ENCODE data around the gene MVB12B.
A peak's percentile ranks its signal among the peaks of the same experiment; 100 is the strongest.
"Not testable (repeated sequence)": the region's sequence is repeated elsewhere in the genome, so short reads cannot be mapped to it uniquely, and the experiment has no call there.

The MVB12B gene

DNA sequence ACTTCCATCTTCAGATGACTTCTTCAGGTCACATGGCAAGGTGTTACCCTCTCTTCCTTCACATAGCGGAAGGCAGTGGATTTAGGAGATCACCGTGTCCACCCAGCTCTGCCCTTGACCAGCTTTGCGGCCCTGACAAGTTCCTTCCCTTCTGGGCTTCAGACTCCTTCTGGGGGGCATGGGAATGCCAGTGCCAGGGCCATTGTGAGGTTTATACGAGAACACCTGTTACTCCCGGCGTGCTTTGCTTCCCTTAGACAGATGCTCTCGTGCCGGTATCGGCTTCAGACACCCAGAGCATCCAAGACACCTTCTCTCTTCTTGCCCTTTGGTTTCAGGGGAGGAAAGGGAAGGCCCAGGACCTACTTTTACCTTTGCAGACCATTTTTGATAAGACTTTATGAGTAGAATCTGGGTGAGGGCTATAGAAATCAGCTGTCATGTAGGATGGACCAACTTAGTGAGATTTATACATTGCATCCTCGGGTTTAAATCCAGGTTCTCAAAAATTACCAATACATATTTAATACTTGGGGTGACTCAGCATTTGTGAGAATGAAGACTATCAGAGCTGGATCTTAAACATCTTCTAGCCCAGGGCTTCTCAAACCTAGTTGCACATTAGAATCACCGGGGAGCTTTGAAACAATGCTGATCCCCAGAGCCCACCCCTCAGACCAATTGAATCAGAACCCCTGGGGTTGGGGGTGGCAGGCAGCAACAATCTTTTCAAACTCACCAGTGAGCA is 138.2 kb downstream of the MVB12B start:
- DNase-seq (ENCODE audit: insufficient read length, low spot score) = no peak
- FAIRE-seq = no peak

DNA sequence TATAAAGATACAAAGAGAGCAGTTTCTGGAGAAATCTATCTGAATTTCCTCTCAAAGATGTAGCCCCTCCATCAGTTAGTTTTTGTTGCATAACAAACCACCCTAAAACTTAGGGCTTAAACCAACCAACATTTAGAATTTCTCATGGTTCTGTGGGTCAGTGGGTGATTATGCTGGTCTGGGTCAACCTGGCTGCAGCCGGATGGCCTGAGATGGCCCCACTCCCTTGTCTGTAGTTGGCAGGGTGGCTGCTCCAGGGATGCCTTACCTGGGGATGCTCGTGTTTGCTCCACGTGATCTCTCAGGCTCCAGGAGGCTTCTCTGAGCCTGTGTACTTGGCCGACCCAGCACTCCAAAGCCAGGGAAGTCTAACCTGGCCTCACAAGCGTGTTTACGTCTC is 139.3 kb downstream of the MVB12B start:
- DNase-seq (ENCODE audit: insufficient read length, low spot score) = no peak
- FAIRE-seq = no peak

DNA sequence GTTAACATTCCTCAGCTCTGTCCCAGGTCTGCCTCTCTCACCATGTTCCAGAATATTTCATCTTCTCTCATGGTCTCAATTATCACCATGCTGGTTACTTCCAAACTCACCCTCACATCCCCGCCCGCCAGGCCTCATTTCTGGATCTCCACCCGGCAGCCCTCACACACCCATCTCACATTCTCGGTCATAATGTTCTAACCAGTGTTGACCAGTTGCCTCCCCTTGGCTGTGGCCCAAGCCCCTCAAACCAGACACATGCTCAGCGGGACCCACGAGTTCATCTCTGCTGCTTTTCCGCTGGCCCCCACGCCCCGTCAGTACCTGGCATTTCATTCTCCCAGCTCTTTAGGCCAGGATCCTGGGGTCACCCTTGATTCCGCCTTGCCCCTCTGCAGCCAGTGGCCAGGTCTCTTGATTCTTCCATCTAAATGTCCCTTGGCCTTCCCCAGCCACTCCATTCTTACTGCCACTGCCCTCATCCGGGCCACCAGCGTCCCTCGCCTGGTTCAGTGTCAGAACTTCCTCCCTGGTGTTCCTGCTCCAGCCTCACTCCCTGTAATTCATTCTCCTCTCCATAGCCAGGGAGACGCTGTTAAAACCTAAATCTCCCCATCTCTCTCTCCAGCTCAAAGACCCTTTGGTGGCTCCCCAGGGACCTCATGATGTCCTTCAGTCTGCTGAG is 141.7 kb downstream of the MVB12B start:
- DNase-seq (ENCODE audit: insufficient read length, low spot score) (no peak), FAIRE-seq (no peak)

DNA sequence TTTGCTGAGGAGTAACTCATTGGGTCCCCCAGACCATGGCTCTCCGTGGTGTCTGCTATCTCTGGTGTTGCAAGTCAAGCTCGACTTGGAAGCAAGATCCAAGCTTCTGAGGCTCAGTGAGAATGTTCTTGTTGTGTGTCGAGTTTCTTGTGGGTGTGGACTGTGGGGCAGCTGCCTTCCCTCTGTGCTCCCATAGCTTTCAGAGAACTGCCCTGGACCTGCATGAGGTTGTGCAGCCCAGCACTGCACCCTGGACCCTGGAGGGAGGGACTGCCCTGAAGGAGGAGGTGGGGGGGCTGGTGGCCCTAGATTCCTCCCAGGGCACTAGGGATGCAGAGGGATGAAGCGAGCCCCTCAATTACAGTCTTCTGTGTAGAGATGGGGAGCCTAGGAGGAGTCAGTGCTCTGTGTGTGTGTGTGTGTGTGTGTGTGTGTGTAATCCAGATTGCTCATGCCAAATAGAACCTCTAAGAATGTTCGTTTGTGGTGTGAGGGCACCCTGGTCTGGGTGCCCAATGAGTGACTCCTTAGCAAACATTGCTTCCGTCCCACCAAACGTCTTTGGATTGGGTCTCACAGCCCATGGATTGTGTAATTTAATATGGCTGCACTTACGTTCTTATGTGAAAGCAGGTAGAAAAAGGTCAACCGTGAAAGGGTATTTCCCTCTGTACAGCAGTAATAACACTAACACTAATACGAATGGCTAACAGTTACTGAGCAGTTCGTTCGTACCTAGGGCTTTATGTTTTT is 143.8 kb downstream of the MVB12B start:
- no peak for DNase-seq (ENCODE audit: insufficient read length, low spot score)
- no peak for FAIRE-seq

DNA sequence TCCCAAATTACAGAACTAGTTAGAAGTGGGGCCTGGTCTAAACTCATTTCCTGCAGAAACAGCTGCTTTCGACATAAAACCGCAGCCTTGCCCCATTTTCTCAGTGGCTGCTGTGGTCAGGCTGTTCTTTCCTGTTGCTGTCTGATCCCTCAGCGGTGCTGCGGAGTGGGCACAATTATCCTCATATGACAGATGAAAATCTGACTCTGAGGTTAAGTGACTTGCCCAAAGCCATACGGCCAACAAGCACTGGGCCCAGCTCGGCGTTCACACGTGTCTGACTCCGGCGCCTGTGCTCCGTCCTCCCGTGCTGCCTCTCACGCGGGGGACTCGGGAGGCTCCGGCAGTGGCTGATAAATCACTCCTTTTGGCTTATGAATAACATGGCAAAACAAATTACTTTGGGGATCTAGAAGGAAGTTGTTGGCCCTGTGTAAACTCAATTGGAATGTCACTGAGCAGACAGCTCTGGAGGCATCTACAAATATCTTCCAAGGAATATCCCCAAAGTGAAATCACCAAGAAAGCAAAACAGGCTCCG is 144.5 kb downstream of the MVB12B start:
- DNase-seq (ENCODE audit: insufficient read length, low spot score) = peak; percentile 45
- peak; percentile 87 for FAIRE-seq

DNA sequence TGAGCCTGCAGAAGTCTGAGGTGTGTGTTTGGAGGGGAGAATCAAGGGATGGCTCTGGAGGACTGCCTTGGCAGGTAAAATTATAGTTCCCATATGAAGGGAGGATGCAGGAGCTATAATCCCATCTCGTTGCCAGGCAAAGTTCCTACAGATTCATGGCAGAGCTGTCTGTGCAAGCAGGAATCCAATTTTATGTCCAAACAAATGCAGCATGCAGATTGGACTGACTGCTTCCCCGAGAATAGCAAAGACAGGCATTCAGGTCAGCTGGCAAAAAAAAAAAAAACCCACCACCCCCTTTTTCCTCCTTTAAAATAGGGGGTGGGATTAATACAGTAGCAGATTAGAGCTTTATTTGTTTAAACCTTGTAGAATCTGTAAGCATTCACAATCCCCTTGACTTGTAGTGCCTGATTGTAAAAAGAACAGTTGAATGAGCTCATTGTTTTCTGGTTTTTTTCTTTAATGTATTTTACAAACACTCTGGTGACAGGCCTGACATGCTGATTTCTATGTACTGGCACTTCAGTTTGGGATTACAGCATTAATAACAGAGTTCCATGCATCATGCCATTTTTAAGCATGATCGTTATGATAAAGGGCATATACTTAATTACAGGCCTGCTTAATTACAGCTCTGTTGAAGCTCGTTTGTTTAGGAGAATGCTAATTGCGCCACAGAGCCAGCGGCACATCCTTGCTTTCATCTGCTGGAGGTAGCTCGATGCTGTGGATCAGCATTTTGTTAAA is 145.7 kb downstream of the MVB12B start:
- no peak for FAIRE-seq
- DNase-seq (ENCODE audit: insufficient read length, low spot score) = no peak

DNA sequence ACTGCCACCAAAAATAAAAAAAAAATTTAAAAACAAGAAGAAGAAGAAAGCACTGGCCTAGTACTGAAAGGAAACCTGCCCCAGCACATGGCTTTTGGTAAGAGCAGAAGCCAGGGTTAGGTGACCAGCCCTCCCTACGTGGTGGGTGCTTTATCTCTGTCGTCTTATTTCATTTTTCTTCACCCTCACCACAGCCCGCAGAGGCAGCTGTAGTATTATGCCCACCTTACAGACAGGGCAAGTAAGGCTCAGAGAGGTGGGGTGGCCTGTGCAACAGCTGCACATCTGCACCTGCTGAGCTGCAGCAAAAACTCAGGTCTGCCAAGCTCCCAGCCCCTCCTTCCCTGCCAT is 146.3 kb downstream of the MVB12B start:
- FAIRE-seq (no peak), DNase-seq (ENCODE audit: insufficient read length, low spot score) (no peak)

DNA sequence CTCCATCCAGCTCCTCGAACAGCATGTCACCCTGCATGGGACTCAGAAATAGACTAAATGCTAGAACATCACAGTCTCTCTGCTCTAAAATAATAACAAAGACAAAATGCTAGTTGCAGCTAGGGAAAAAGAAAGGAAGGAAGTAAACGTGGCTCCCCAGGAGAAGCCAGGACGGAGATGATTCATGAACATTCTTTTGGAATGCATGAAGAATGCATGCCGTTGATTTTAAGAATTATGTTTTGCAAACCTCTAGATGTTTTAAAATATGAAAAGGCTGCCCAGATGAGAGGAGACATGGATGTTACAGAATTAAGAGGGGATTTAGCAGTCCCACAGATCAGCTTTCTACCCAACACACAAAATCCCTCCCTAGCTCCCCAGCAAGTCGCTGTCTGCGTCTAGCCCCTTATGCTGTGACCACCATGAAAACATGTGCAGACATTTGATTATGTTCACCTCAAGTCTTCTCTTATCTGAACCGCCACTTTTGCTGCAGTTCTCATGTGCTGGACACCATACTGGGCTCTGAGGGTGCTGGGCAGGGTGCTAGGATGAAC is 147.7 kb downstream of the MVB12B start:
- DNase-seq (ENCODE audit: insufficient read length, low spot score) (no peak), FAIRE-seq (no peak)

DNA sequence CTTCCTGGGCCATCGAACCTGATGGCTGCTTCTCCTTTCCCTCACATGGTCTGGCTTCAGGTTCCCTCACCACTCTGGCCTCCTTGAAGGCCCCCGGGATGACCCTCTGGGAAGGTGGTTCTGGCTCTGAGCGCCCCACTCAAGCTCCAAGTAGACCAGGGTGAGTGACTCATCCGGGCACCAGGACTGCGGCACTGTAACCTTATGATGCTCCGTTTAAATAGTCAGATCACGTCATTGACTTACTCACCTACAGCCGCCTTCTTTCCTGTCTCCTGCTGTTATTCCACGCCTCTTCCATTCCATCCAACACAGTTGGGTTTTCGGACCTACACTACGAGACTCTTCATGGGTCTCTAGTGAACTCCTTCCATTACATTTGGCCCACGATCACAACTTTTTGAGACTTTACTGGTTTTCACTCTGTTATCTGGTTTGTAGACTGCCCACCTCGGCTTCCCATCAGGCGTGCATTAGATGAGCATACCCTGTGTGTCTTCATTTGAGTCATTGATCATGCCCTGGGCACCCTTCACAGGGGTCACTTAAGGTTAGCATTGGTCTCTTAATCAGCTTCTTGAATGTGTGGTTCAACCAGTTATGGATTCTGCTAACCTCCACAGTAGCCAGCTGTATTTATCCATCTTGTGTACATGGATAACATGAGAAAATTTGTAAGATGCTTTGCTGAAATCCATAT is 148.3 kb downstream of the MVB12B start:
- FAIRE-seq = no peak
- DNase-seq (ENCODE audit: insufficient read length, low spot score) = no peak

DNA sequence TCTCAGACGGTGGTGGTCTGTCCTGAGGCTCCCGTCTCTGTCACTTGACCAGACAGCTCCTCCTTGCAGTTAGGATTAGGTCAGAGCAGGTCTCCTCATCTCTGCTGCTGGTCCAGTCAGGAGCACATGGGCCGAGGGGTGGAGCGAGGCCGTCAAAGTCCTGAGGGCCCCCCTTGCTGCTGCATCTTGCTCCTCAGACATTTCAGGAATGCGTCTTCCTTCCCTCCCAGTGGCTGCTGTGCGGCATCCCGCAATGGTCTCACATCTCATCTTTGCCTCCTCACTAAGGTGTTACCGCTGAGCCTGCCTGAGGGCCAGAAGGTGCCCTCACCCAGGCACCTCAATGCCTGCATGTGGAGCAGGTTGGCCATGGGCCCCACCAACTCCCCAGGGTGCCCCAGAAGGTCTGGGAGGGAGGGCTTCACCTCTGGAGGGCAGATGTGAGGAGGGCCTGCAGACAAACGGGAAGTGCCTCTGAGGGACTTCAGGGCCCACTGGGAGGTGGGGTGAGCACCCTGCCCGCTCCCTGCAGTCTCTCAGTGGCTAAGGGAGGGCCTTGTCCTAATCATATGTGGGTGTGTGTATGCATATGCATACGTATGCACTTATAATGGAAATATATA is 149.4 kb downstream of the MVB12B start:
- DNase-seq (ENCODE audit: insufficient read length, low spot score) (no peak), FAIRE-seq (no peak)

DNA sequence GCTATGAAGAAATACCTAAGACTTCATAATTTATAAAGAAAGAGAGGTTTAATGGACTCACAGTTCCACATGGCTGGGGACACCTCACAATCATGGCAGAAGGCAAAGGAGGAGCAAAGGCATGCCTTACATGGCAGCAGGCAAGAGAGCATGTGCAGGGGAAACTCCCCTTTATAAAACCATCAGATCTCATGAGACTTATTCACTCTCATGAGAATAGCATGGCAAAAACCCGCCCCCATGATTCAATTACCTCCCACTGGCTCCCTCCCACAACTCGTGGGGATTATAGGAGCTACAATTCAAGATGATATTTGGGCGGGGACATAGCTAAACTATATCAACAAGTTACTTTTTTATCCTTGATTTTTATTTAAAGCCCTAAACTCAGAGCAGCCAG is 150.8 kb downstream of the MVB12B start:
- not testable (repeated sequence) for DNase-seq (ENCODE audit: insufficient read length, low spot score); FAIRE-seq

DNA sequence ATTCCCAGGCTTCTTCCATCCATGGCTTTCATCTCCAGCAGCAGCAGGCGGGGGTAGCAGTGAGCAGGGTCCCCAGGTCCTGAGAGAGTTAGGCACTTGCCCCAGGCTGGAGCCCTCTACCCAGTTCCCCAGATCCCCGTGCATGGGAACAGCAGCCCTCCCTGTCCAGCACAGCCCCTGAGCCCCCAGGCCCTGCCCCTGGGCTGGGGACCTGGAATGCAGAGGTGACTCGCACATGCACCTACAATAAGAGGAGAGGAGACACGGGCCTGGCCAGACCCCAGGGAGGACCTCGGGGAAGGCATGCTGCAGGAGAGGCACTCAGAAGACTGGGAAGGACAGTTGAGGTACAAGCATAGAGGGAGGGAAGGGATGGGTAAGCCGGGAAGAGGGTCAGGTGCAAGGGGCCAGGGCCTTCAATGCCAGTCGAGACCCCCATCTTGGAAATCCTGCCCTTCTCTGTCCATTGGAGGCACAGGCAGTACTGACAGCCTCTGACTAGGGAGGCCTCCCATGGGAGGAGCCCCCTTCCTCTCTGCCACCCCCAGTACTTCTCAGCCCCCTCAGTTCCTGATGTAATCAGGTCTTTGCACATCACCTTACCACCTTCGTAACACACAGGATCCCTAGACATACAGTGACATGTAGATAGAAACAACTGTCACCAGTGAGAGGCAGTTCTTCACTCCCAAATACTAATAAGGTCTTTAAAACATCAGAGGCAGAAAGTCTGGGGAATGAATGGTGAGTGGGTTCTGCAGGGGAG is 151.8 kb downstream of the MVB12B start:
- no peak for DNase-seq (ENCODE audit: insufficient read length, low spot score)
- no peak for FAIRE-seq

DNA sequence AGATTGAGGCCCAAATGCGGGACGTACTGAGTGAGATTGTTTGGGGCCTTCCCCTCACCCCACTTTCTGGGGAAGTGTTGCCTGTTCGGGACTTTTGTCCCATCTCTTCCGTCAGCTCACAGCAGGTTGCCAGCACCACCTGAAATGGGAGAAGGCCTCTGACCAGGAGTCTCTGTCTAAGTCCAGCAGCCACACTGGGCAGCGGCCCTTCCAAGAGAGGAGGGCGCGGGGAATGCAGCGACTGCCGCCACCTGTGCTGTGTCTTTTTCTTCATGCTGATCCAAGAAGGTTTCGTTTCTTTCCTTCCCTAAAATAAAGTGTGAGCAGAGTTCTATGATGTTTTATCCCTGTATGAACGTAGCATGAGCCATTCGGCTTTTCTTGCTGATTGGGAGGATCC is 152.9 kb downstream of the MVB12B start:
- FAIRE-seq (no peak), DNase-seq (ENCODE audit: insufficient read length, low spot score) (no peak)

DNA sequence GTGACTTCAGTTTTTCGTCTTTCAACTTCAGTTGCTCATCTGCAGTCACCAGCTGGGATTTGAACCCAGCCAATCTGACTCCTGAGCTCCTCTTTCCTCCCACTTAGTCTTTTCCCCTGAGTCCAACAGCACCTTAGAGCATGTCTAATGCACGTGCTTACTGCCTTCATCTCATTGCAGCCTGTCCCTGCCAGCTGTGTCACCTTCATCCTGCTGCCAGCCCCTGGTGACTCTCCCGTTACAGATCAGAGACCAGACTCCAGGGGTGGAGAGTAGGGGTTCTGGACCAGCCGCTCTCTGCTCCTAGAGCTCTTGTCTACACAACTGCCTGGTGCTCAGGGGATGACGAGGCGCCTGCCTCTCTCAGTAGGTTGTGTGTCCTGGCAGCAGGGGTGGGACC is 154.2 kb downstream of the MVB12B start:
- FAIRE-seq = no peak

DNA sequence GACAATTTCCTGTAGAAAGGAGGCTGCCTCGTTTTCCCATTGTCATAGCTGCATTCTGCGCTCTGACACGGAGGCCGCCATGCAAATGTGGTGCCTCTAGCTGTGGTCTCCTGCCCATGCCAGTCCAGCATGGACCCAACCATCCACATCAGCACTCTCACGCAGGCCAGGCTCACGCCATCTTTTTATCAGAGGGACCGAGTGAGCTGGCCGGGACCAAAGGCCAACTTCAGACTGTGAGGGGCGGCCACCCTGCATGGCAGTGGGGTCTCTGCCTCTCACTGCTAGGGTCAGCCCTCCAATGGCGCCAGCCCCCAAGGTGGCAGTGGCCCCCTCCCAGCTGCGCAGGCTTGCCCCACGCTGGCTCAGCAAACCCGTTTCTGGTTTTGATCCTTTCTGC is 155.2 kb downstream of the MVB12B start:
- DNase-seq (ENCODE audit: insufficient read length, low spot score) = no peak
- no peak for FAIRE-seq

More for the DNA sequence above, 154.2 kb downstream of the MVB12B start:
- no peak for DNase-seq (ENCODE audit: insufficient read length, low spot score)

DNA sequence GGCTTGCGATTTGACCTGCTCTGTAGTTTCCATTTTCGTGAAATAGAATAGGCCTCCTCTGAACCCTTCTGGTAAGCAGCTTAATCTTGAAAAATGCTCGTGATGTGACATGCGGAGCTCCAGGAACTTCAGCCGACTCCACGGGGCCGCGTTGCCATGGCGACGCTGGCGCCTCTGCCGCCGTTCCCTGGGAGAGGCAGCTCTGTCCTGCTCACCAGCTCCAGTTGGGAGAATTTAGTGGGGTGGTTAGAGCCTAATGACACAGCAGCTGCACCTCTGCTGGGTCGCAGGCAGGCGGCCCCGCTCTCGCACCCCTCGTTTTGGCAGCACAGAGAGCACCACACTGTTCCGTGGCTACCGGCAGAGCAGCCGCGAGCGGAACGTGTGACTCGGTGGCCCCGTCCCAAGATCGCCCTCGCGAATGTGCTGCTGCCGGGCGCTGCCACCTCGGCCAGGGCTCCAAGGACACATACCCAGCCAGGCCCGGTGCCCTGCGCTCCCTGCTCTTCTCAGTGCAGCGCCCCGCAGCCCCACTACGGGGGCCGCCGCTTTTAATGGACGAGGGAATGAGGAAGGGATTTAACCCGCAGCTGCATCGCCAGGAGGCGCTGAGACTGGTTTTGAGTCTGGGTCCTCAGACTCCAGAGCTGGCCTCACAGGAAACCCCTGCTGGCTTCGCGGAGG is 155.9 kb downstream of the MVB12B start:
- DNase-seq (ENCODE audit: insufficient read length, low spot score) (no peak), FAIRE-seq (no peak)

DNA sequence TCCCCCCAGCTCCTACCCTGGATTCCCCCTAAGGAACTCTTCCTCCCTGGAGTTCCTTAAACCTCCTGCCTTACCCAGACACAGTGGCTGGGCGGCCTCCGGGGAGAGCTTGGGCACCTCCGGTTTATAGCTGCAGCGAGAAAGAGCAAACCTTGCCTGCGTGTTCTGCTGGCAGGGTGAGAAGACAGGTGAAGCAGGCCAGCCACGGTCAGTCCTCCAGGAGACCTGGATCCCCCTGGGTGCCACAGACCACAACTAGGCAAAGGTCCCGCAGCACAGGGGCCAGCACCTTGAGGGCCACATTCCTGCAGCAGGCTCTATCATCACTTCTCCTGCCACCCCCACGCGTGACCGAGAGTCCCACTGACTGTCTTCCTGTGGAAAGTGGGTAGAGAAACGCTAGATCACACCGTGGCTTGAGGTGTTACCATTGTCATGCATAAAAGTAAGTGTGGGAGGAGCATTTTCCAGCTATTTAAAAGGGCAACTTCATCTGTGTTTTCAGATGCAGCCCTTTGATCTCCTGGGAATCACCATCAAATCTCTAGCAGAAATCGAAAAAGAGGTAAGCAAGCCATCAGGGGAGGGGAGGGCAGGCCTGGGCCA is 156.9 kb downstream of the MVB12B start:
- FAIRE-seq (no peak), DNase-seq (ENCODE audit: insufficient read length, low spot score) (no peak)

DNA sequence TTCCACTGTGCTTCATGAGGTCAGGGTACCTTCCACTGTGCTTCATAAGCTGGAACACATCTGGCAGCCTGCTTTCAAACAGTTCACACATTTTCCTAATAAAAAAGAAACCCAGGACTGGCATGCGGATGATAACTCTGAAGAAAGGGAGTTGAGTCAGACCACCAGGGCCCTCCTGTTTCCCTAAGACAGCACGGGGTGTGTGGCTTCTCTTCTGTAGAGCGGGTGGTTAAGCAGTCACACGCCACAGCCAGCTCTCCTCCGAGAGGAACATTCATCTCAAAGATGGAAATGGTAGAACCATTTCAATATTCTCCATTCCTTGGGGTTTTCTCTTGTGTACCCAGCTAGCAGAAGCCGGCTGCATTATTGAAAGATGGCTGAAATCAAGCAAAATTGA is 159.0 kb downstream of the MVB12B start:
- DNase-seq (ENCODE audit: insufficient read length, low spot score) (no peak), FAIRE-seq (no peak)
